AG09319 (cell line): ENCODE data around the gene IL1R1.

ENCODE experiments used
- DNase-seq: peaks from one replicate; pipeline ENCODE4 v3.0.0-alpha.2; 2010; ENCODE audit warnings: low read depth; ENCODE audit errors: extremely low read depth
- CTCF ChIP-seq: IDR thresholded peaks from 2 replicates; pipeline ENCODE4 v1.5.1; 2011; ENCODE audit warnings: low read depth, mild to moderate bottlenecking, inconsistent platforms, low read length, moderate library complexity

The IL1R1 gene

GRCh38 chr2:102168026-102168771 is 25.7 kb downstream of the IL1R1 start:
- no peak for DNase-seq
- no peak for TF ChIP-seq CTCF

- TF ChIP-seq CTCF: no peak
- no peak for DNase-seq
These were observed 29.4 kb downstream of the IL1R1 start for GRCh38 chr2:102171946-102172345.

GRCh38 chr2:102172745-102173144 is 30.2 kb downstream of the IL1R1 start:
- no peak for DNase-seq
- TF ChIP-seq CTCF: no peak

- no peak for DNase-seq
- no peak for TF ChIP-seq CTCF
These were observed 33.6 kb downstream of the IL1R1 start for GRCh38 chr2:102176172-102176571.

- TF ChIP-seq CTCF: no peak
- no peak for DNase-seq
These were observed 35.4 kb downstream of the IL1R1 start for GRCh38 chr2:102177814-102178478.

GRCh38 chr2:102179061-102179460 is 36.5 kb downstream of the IL1R1 start:
- no peak for DNase-seq
- TF ChIP-seq CTCF: no peak
